Upper lobe of left lung (tissue), 6 donors: Measurements from ENCODE around the gene SERPINA12. TPM values are rescaled to one million over a fixed set of nuclear protein-coding genes. Genes with fewer than 3 reads are reported as not detected.

Experiments
- ATAC-seq, 2 donors: fragments of 200-7000 bp; cut with Tn5 transposase; one replicate each; pipeline ENCODE4 v1.9.1; 2022; ENCODE audit warnings: mild to moderate bottlenecking in 2 of 2, moderate library complexity in 2 of 2; ENCODE audit not compliant: low FRiP score in 2 of 2
- DNase-seq, 2 donors: peaks; one replicate each; pipeline ENCODE4 v3.0.0-alpha.2; 2019 to 2020
- H3K27ac ChIP-seq, 4 donors: fragments of 200-600 bp; sonication (generic); one replicate each; pipeline ENCODE4 v1.5.1; 2016 to 2019
- H3K27me3 ChIP-seq, 4 donors: fragments of 200-600 bp; sonication (generic); one replicate each; pipeline ENCODE4 v1.5.1; 2017 to 2019
- H3K36me3 ChIP-seq, 4 donors: fragments of 200-600 bp; sonication (generic); one replicate each; pipeline ENCODE4 v1.5.1; 2016 to 2019
- H3K4me1 ChIP-seq, 4 donors: fragments of 200-600 bp; sonication (generic); one replicate each; pipeline ENCODE4 v1.5.1; 2018 to 2019
- H3K4me3 ChIP-seq, 4 donors: fragments of 200-600 bp; sonication (generic); one replicate each; pipeline ENCODE4 v1.5.1; 2017 to 2019; ENCODE audit warnings: mild to moderate bottlenecking in 2 of 4, moderate library complexity in 1 of 4
- H3K9me3 ChIP-seq, 4 donors: fragments of 200-600 bp; sonication (generic); one replicate each; pipeline ENCODE4 v1.5.1; 2018 to 2019
- CTCF ChIP-seq, 6 experiments: fragments of 450-650 bp in 4 of 6; fragments of 200-600 bp in 2 of 6; sonication (generic) in 2 of 6; IDR thresholded peaks; one replicate each; pipeline ENCODE4 v1.5.1; 2016 to 2019; ENCODE audit warnings: antibody characterized with exemption in 6 of 6
- EP300 ChIP-seq, 4 donors: sonication (generic); formaldehyde crosslinking; IDR thresholded peaks; one replicate each; pipeline ENCODE4 v1.5.1; 2017; ENCODE audit warnings: antibody characterized with exemption in 4 of 4, control low read depth in 2 of 4
- POLR2A ChIP-seq, 4 donors: fragments of 450-650 bp; IDR thresholded peaks; one replicate each; pipeline ENCODE4 v1.5.1; 2016 to 2017; ENCODE audit warnings: antibody characterized with exemption in 4 of 4, mild to moderate bottlenecking in 2 of 4
- POLR2AphosphoS5 ChIP-seq, 2 donors: sonication (generic); formaldehyde crosslinking; IDR thresholded peaks; one replicate each; pipeline ENCODE4 v1.5.1; 2017; ENCODE audit warnings: antibody characterized with exemption in 2 of 2
- WGBS, 2 donors: methylation state at CpG; one replicate each; pipeline ENCODE4 v1.1.5; 2017 to 2018; 5-methylcytosine and 5-hydroxymethylcytosine counted together
- total RNA-seq, 6 donors: library from RNA; depleted of rRNA in 4 of 6; stranded (reverse); fragments of >200 nt in 4 of 6; gene quantifications; one replicate each; pipeline versions ENCODE4 v1.1.0 to v1.2.1, GENCODE V29; 2016 to 2021
- donor health status: DM: no; HTN: no; CAD: no; lungs with moderate emphysema.
- donor health status: DM: no; HTN: yes; CAD: no; lungs with severe emphysema.

The SERPINA12 gene
- total RNA-seq, 6 donors from 2014 or later, result not detected

GRCh38 chr14:94505641-94506040 lies 3.6 kb downstream of the SERPINA12 start:
- no peaks in the 10 kb centered on the region for H3K9me3 ChIP-seq
- whole genome bisulfite sequencing, 2 donors, result 82 to 91% methylated on average over 5 to 8 of the region's 8 CpGs
- H3K27me3 ChIP-seq, result peaks cover 0 to 3% (median 0%) of the 10 kb centered on the region in 4 donors
- no peaks in the 10 kb centered on the region for H3K36me3 ChIP-seq
- TF ChIP-seq CTCF (IDR thresholded peaks at IDR 0.05), result no peak
- no peak for TF ChIP-seq POLR2A (IDR thresholded peaks at IDR 0.05)
- TF ChIP-seq EP300 (IDR thresholded peaks at IDR 0.05), result no peak
- no peak for ATAC-seq
- DNase-seq, result peak in 1 of 2 donors; percentile 67
- no peak overlapping the region for H3K27ac ChIP-seq
- no peak overlapping the region for H3K4me3 ChIP-seq
- H3K4me1 ChIP-seq, result no peaks in the 10 kb centered on the region

- no peak overlapping the region for H3K4me3 ChIP-seq
- TF ChIP-seq POLR2AphosphoS5 (IDR thresholded peaks at IDR 0.05) (no peak), EP300 (IDR thresholded peaks at IDR 0.05) (no peak), POLR2A (IDR thresholded peaks at IDR 0.05) (no peak), CTCF (IDR thresholded peaks at IDR 0.05) (no peak)
- 92 to 96% methylated on average over 4 of the region's 4 CpGs for WGBS, 2 donors
- no peaks in the 10 kb centered on the region for H3K4me1 ChIP-seq
- peaks cover 0 to 3% (median 0%) of the 10 kb centered on the region in 4 donors for H3K27me3 ChIP-seq
- no peak overlapping the region for H3K27ac ChIP-seq
- DNase-seq (no peak), ATAC-seq (no peak)
- no peaks in the 10 kb centered on the region for H3K36me3 ChIP-seq
- no peaks in the 10 kb centered on the region for H3K9me3 ChIP-seq
Measured at GRCh38 chr14:94505206-94505605, 4.1 kb downstream of the SERPINA12 start.

GRCh38 chr14:94501588-94502516 lies 7.4 kb downstream of the SERPINA12 start:
- Histone ChIP-seq H3K9me3 (no peaks in the 10 kb centered on the region), H3K4me3 (no peak overlapping the region), H3K27ac (no peak overlapping the region), H3K4me1 (no peaks in the 10 kb centered on the region), H3K36me3 (no peaks in the 10 kb centered on the region), H3K27me3 (peaks cover 0 to 3% (median 0%) of the 10 kb centered on the region in 4 donors)
- DNase-seq (no peak), ATAC-seq (no peak)
- TF ChIP-seq POLR2A (IDR thresholded peaks at IDR 0.05), result no peak
- TF ChIP-seq EP300 (IDR thresholded peaks at IDR 0.05), result no peak
- 63 to 86% methylated on average over 14 to 15 of the region's 16 CpGs for whole genome bisulfite sequencing, 2 donors

- 84% methylated on average over 3 of the region's 3 CpGs for WGBS, 2 donors
- Histone ChIP-seq H3K27ac (no peak overlapping the region), H3K4me1 (no peaks in the 10 kb centered on the region), H3K9me3 (no peaks in the 10 kb centered on the region), H3K27me3 (peaks cover 0 to 3% (median 0%) of the 10 kb centered on the region in 4 donors), H3K4me3 (no peak overlapping the region), H3K36me3 (no peaks in the 10 kb centered on the region)
- ATAC-seq (no peak), DNase-seq (no peak)
- no peak for TF ChIP-seq POLR2A (IDR thresholded peaks at IDR 0.05)
- TF ChIP-seq POLR2AphosphoS5 (IDR thresholded peaks at IDR 0.05), result no peak
- no peak for TF ChIP-seq CTCF (IDR thresholded peaks at IDR 0.05)
- no peak for TF ChIP-seq EP300 (IDR thresholded peaks at IDR 0.05)
Measured at GRCh38 chr14:94500264-94500663, 9.0 kb downstream of the SERPINA12 start.

- ATAC-seq (no peak), DNase-seq (no peak)
- peaks cover 0 to 3% (median 0%) of the 10 kb centered on the region in 4 donors for H3K27me3 ChIP-seq
- TF ChIP-seq EP300 (IDR thresholded peaks at IDR 0.05), result no peak
- no peak for TF ChIP-seq POLR2A (IDR thresholded peaks at IDR 0.05)
- no peak for TF ChIP-seq CTCF (IDR thresholded peaks at IDR 0.05)
- TF ChIP-seq POLR2AphosphoS5 (IDR thresholded peaks at IDR 0.05), result no peak
- H3K4me1 ChIP-seq, result no peaks in the 10 kb centered on the region
- no peaks in the 10 kb centered on the region for H3K9me3 ChIP-seq
- 62 to 73% methylated on average over 1 to 2 of the region's 2 CpGs for WGBS, 2 donors
- no peak overlapping the region for H3K4me3 ChIP-seq
- H3K36me3 ChIP-seq, result no peaks in the 10 kb centered on the region
- no peak overlapping the region for H3K27ac ChIP-seq
Measured at GRCh38 chr14:94499673-94500072, 9.6 kb downstream of the SERPINA12 start.
